CD4-positive, alpha-beta T cell treated with Interleukin-12 subunit alpha and Interleukin-12 subunit beta, for 1 hour (primary cell): ENCODE results near the gene APPL2.
"Not testable (repeated sequence)": the region's sequence is repeated elsewhere in the genome, so short reads cannot be mapped to it uniquely, and the experiment has no call there.

Experiments used
- DNase-seq: peaks from one replicate; pipeline ENCODE4 v3.0.0-alpha.2; 2020

The APPL2 gene

GRCh38 chr12:105235732-105236476 lies at the start of gene APPL2:
Gene APPL2, minus strand, starts transcription at chr12:105236174. Its CDS starts 162 bp downstream, at chr12:105236012.
- peak; percentile 86 for DNase-seq

- no peak for DNase-seq
Measured at GRCh38 chr12:105285378-105285777, 49.4 kb upstream of the APPL2 start.

- DNase-seq = no peak
Measured at GRCh38 chr12:105281694-105282049, 45.7 kb upstream of the APPL2 start.

GRCh38 chr12:105280966-105281693 lies 45.2 kb upstream of the APPL2 start:
- DNase-seq = no peak

GRCh38 chr12:105279460-105280056 lies 43.6 kb upstream of the APPL2 start:
- DNase-seq = peak; percentile 62

GRCh38 chr12:105278043-105278697 lies 42.2 kb upstream of the APPL2 start:
- no peak for DNase-seq

- DNase-seq = no peak
Measured at GRCh38 chr12:105275997-105276733, 40.2 kb upstream of the APPL2 start.

GRCh38 chr12:105274571-105274970 lies 38.6 kb upstream of the APPL2 start:
- DNase-seq = no peak

GRCh38 chr12:105273601-105274000 lies 37.6 kb upstream of the APPL2 start:
- DNase-seq = no peak

- no peak for DNase-seq
Measured at GRCh38 chr12:105272814-105273416, 36.9 kb upstream of the APPL2 start.

- DNase-seq = no peak
Measured at GRCh38 chr12:105272152-105272551, 36.2 kb upstream of the APPL2 start.

GRCh38 chr12:105271364-105271763 lies 35.4 kb upstream of the APPL2 start:
- no peak for DNase-seq

GRCh38 chr12:105270671-105271255 lies 34.8 kb upstream of the APPL2 start:
- DNase-seq = no peak

GRCh38 chr12:105267711-105268110 lies 31.7 kb upstream of the APPL2 start:
- DNase-seq = no peak

GRCh38 chr12:105264771-105265170 lies 28.8 kb upstream of the APPL2 start:
- no peak for DNase-seq

- DNase-seq = no peak
Measured at GRCh38 chr12:105262461-105263184, 26.6 kb upstream of the APPL2 start.

GRCh38 chr12:105261010-105261409 lies 25.0 kb upstream of the APPL2 start:
- DNase-seq = no peak

- DNase-seq = no peak
Measured at GRCh38 chr12:105259226-105259625, 23.3 kb upstream of the APPL2 start.

GRCh38 chr12:105257321-105257728 lies 21.4 kb upstream of the APPL2 start:
- no peak for DNase-seq

GRCh38 chr12:105256921-105257320 lies 20.9 kb upstream of the APPL2 start:
- DNase-seq = no peak

GRCh38 chr12:105256431-105256830 lies 20.5 kb upstream of the APPL2 start:
- DNase-seq = not testable (repeated sequence)
